Stimulated activated memory B cell treated with anti-CD40 and anti-IgM and Interleukin-4, amounts not matched to agents 10 μg/mL and 1 μg/mL and 100 μg/mL, for 72 hours (primary cell): ENCODE results near the gene OR2T29.
"Not testable (repeated sequence)": the region's sequence is repeated elsewhere in the genome, so short reads cannot be mapped to it uniquely, and the experiment has no call there.

ENCODE experiments used
- ATAC-seq: fragments of 150-1000 bp; cut with Tn5 transposase; 2 replicates; pipeline ENCODE4 v1.10.0; 2021
- H3K27ac Mint-ChIP-seq: one replicate; pipeline ENCODE4 v1.8.0; 2022; ENCODE audit warnings: mild to moderate bottlenecking, mixed read lengths
- H3K27me3 Mint-ChIP-seq: one replicate; pipeline ENCODE4 v1.8.0; 2022; ENCODE audit warnings: mixed read lengths
- H3K36me3 Mint-ChIP-seq: one replicate; pipeline ENCODE4 v1.8.0; 2022; ENCODE audit warnings: mixed read lengths
- H3K4me1 Mint-ChIP-seq: one replicate; pipeline ENCODE4 v1.8.0; 2022; ENCODE audit warnings: mixed read lengths
- H3K4me3 Mint-ChIP-seq: one replicate; pipeline ENCODE4 v1.8.0; 2022; ENCODE audit warnings: mild to moderate bottlenecking, moderate library complexity, mixed read lengths
- H3K9me3 Mint-ChIP-seq: one replicate; pipeline ENCODE4 v1.8.0; 2022; ENCODE audit warnings: mixed read lengths

The OR2T29 gene

DNA sequence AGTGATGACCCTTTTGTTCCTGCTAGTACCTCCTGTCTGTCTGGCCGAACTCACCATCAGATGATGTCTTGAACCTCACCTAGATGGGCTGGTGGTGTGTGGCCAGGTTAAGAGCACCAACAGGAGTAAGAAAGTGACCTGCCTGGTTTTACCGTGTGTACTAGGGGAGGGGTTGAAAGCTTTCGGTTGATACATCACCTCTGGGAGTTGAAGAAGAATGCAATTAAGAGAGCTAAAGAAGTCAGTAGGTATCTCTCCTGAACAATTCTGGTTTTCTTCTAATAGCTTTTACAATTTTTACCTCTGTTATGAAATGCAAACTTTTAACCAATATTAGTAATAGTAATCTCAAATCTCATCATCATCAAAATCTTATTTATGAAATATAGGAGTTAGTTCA is at the start of gene OR2T29:
TSS of gene OR2T29 (minus strand) at position 101 of the 400 bp plus-strand sequence. CDS start 3,281 bp downstream, outside the sequence.
- H3K27ac Mint-ChIP-seq, H3K27me3 Mint-ChIP-seq, H3K4me3 Mint-ChIP-seq, ATAC-seq, H3K4me1 Mint-ChIP-seq, H3K9me3 Mint-ChIP-seq, H3K36me3 Mint-ChIP-seq: not testable (repeated sequence)

GRCh38 chr1:248611883-248612414 is 49.4 kb upstream of the OR2T29 start:
- Mint-ChIP-seq H3K4me1 (peaks cover 19% of the 10 kb centered on the region), H3K4me3 (no peak overlapping the region)

GRCh38 chr1:248610301-248610700 is 47.7 kb upstream of the OR2T29 start:
- Mint-ChIP-seq H3K27ac (no peak overlapping the region), H3K9me3 (no peaks in the 10 kb centered on the region), H3K27me3 (no peaks in the 10 kb centered on the region), H3K36me3 (no peaks in the 10 kb centered on the region), H3K4me3 (no peak overlapping the region), H3K4me1 (peaks cover 19% of the 10 kb centered on the region)
- ATAC-seq, result no peak

More at GRCh38 chr1:248611883-248612414, 49.4 kb upstream of the OR2T29 start:
- no peaks in the 10 kb centered on the region for H3K36me3 Mint-ChIP-seq
- no peaks in the 10 kb centered on the region for H3K9me3 Mint-ChIP-seq
- peak; percentile 24 for ATAC-seq
- peak overlapping the region; percentile 73 for H3K27ac Mint-ChIP-seq
- H3K27me3 Mint-ChIP-seq, result no peaks in the 10 kb centered on the region

- H3K36me3 Mint-ChIP-seq, result peaks cover 10% of the 10 kb centered on the region
- no peak overlapping the region for H3K4me3 Mint-ChIP-seq
- peaks cover 12% of the 10 kb centered on the region for H3K4me1 Mint-ChIP-seq
- H3K27me3 Mint-ChIP-seq, result no peaks in the 10 kb centered on the region
- peaks cover 6% of the 10 kb centered on the region for H3K9me3 Mint-ChIP-seq
- ATAC-seq, result no peak
- no peak overlapping the region for H3K27ac Mint-ChIP-seq
Measured at GRCh38 chr1:248599396-248599795, 36.8 kb upstream of the OR2T29 start.

GRCh38 chr1:248597589-248597988 is 35.0 kb upstream of the OR2T29 start, which contains the start of gene OR2T10:
OR2T10 (minus strand) TSS chr1:248597700; CDS start chr1:248593768, 3,932 bp downstream.
- no peak within 1 kb of the TSS for H3K4me3 Mint-ChIP-seq
- peaks cover 12% of the 10 kb centered on the region for H3K4me1 Mint-ChIP-seq
- no peak for ATAC-seq
- H3K27ac Mint-ChIP-seq, result peak within 1 kb of the TSS; percentile 48
- peaks cover 1% of the 10 kb centered on the region for H3K9me3 Mint-ChIP-seq
- no peaks in the 10 kb centered on the region for H3K27me3 Mint-ChIP-seq
- H3K36me3 Mint-ChIP-seq, result peaks cover 14% of the 10 kb centered on the region

- no peaks in the 10 kb centered on the region for H3K9me3 Mint-ChIP-seq
- ATAC-seq, result no peak
- no peak overlapping the region for H3K4me3 Mint-ChIP-seq
- H3K4me1 Mint-ChIP-seq, result peaks cover 12% of the 10 kb centered on the region
- peaks cover 7% of the 10 kb centered on the region for H3K36me3 Mint-ChIP-seq
- H3K27me3 Mint-ChIP-seq, result no peaks in the 10 kb centered on the region
- peak overlapping the region; percentile 48 for H3K27ac Mint-ChIP-seq
Measured at GRCh38 chr1:248596615-248597014, 34.0 kb upstream of the OR2T29 start.

- no peaks in the 10 kb centered on the region for H3K27me3 Mint-ChIP-seq
- H3K36me3 Mint-ChIP-seq, result peaks cover 7% of the 10 kb centered on the region
- ATAC-seq, result no peak
- peaks cover 12% of the 10 kb centered on the region for H3K4me1 Mint-ChIP-seq
- H3K9me3 Mint-ChIP-seq, result no peaks in the 10 kb centered on the region
- no peak overlapping the region for H3K27ac Mint-ChIP-seq
- H3K4me3 Mint-ChIP-seq, result no peak overlapping the region
Measured at GRCh38 chr1:248593226-248593625, 30.7 kb upstream of the OR2T29 start.

GRCh38 chr1:248592655-248593054 is 30.1 kb upstream of the OR2T29 start:
- peaks cover 5% of the 10 kb centered on the region for H3K27me3 Mint-ChIP-seq
- H3K27ac Mint-ChIP-seq, result no peak overlapping the region
- ATAC-seq, result no peak
- H3K4me1 Mint-ChIP-seq, result peaks cover 12% of the 10 kb centered on the region
- no peaks in the 10 kb centered on the region for H3K9me3 Mint-ChIP-seq
- no peak overlapping the region for H3K4me3 Mint-ChIP-seq
- peaks cover 7% of the 10 kb centered on the region for H3K36me3 Mint-ChIP-seq

- H3K27me3 Mint-ChIP-seq, result peaks cover 13% of the 10 kb centered on the region
- no peaks in the 10 kb centered on the region for H3K9me3 Mint-ChIP-seq
- H3K36me3 Mint-ChIP-seq, result peaks cover 7% of the 10 kb centered on the region
- H3K4me1 Mint-ChIP-seq, result peaks cover 4% of the 10 kb centered on the region
- no peak overlapping the region for H3K27ac Mint-ChIP-seq
- no peak for ATAC-seq
- H3K4me3 Mint-ChIP-seq, result no peak overlapping the region
Measured at GRCh38 chr1:248590055-248590454, 27.5 kb upstream of the OR2T29 start.

DNA sequence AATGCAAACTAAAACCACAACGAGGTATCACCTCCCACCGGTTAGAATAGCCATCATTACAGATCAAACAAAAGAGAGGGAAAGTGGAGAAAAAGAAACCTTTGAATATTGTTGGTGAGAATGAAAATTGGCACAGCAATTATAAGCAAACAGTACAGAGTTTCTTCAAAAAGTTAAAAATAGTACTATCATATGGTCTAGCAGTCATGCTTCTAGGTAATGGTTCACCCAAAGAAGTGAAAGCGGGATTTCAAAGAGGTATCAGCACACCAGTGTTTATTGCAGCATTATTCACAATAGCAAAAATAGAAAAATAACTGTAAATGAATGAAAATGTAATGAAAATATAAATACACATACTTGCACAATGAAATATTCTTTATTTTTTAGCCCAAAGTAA is 26.8 kb upstream of the OR2T29 start:
- H3K27me3 Mint-ChIP-seq, result peaks cover 13% of the 10 kb centered on the region
- H3K4me1 Mint-ChIP-seq, result peaks cover 11% of the 10 kb centered on the region
- no peak overlapping the region for H3K27ac Mint-ChIP-seq
- no peaks in the 10 kb centered on the region for H3K9me3 Mint-ChIP-seq
- no peak for ATAC-seq
- no peak overlapping the region for H3K4me3 Mint-ChIP-seq
- H3K36me3 Mint-ChIP-seq, result peaks cover 7% of the 10 kb centered on the region

- Mint-ChIP-seq H3K27ac (no peak overlapping the region), H3K4me1 (peaks cover 13% of the 10 kb centered on the region), H3K4me3 (no peak overlapping the region), H3K36me3 (no peaks in the 10 kb centered on the region), H3K27me3 (peaks cover 13% of the 10 kb centered on the region), H3K9me3 (no peaks in the 10 kb centered on the region)
- no peak for ATAC-seq
Measured at GRCh38 chr1:248585266-248585665, 22.7 kb upstream of the OR2T29 start.

GRCh38 chr1:248576260-248576980 is 13.8 kb upstream of the OR2T29 start:
- H3K27me3 Mint-ChIP-seq, result no peaks in the 10 kb centered on the region

DNA sequence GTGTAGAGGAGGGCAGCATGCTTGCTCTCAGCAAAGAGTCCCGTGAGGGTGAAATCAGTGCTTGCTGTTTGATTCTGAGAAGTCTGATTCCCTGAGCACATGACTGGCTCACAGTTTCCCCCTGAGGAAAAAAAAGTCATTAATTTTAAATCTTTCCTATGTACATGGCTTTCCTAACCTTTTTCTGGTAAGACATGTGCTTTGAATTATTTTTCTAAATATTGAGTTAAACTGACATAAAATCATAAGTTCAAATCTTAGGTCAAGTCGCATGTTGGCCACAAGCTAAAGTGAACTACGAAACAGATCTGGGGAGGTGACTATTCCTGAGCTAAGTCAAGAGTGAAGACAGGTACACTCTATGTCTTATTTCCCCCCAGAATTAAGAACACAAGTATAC is 12.1 kb upstream of the OR2T29 start, which contains the start of gene OR2T34:
TSS of gene OR2T34 (minus strand) at position 101 of the 400 bp plus-strand sequence. CDS start at position 101, 0 bp downstream.
- H3K4me1 Mint-ChIP-seq, result peaks cover 11% of the 10 kb centered on the region
- ATAC-seq, result not testable (repeated sequence)

More at GRCh38 chr1:248576260-248576980, 13.8 kb upstream of the OR2T29 start:
- Mint-ChIP-seq H3K4me1 (peaks cover 11% of the 10 kb centered on the region), H3K4me3 (no peak overlapping the region), H3K9me3 (peaks cover 3% of the 10 kb centered on the region), H3K36me3 (peaks cover 5% of the 10 kb centered on the region), H3K27ac (no peak overlapping the region)
- no peak for ATAC-seq

GRCh38 chr1:248573856-248574255 is 11.3 kb upstream of the OR2T29 start:
- not testable (repeated sequence) for H3K4me3 Mint-ChIP-seq, H3K9me3 Mint-ChIP-seq, ATAC-seq, H3K36me3 Mint-ChIP-seq, H3K27me3 Mint-ChIP-seq, H3K27ac Mint-ChIP-seq
- H3K4me1 Mint-ChIP-seq, result peaks cover 11% of the 10 kb centered on the region

More for the DNA sequence above, 12.1 kb upstream of the OR2T29 start, which contains the start of gene OR2T34:
- not testable (repeated sequence) for H3K36me3 Mint-ChIP-seq, H3K4me3 Mint-ChIP-seq, H3K27me3 Mint-ChIP-seq, H3K27ac Mint-ChIP-seq, H3K9me3 Mint-ChIP-seq

DNA sequence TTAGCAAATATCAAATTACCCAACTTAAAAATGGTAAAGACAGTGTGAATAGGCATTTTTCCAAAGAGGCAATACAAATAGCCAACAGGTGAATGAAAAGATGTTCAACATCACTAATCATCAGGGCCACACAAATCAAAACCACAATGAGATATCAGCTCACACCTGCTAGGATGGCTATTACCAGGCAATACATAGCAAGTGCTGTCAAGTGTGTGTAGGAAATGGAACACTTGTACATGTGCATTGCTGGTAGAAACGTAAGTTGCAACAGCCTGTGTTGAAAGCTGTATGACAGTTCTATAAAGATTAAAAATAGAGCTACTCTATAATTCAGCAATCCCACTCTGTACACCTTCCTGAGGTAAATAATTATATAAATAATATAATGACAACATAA is 9.5 kb upstream of the OR2T29 start:
- H3K27me3 Mint-ChIP-seq, H3K27ac Mint-ChIP-seq, H3K4me3 Mint-ChIP-seq, H3K9me3 Mint-ChIP-seq, ATAC-seq, H3K36me3 Mint-ChIP-seq: not testable (repeated sequence)
- peaks cover 11% of the 10 kb centered on the region for H3K4me1 Mint-ChIP-seq

DNA sequence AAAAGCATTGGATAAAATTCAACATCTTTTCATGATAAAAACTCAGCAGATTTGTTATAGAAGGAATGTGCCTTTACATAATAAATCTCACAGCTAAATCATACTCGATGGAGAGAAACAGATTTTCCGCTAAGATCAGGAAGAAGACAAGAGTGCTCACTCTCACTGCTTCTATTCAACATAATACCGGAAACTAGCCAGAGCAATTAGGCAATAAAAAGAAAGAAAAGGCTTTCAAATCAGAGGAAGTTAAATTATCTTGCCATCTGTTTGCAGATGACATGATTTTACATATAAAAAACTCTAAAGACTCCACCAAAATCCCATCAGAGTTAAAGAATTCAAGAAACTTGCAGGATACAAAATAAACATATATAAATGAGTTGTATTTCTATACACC is 8.2 kb upstream of the OR2T29 start:
- H3K27ac Mint-ChIP-seq, H3K36me3 Mint-ChIP-seq, H3K27me3 Mint-ChIP-seq, ATAC-seq, H3K9me3 Mint-ChIP-seq, H3K4me1 Mint-ChIP-seq, H3K4me3 Mint-ChIP-seq: not testable (repeated sequence)
